ENCODE results near the gene CARD10.
A peak's percentile ranks its signal among the peaks of the same experiment; 100 is the strongest.

CARD10 gene

GRCh38 chr22:37502342-37503182 lies 16.7 kb downstream of the CARD10 start:
- DNase-seq (ENCODE audit: low spot score in 2 of 2) (no peak), ATAC-seq (replicated peaks; ENCODE audit: extremely low read depth, poor library complexity, severe bottlenecking) (no peak)
- Mint-ChIP-seq H3K27me3 (peaks cover 32% of the 10 kb centered on the region), H3K4me3 (no peak overlapping the region), H3K4me1 (peaks cover 12% of the 10 kb centered on the region), H3K27ac (ENCODE audit: low read depth) (no peak overlapping the region), H3K9me3 (no peaks in the 10 kb centered on the region), H3K36me3 (ENCODE audit: insufficient read depth) (peaks cover 2% of the 10 kb centered on the region)

- Mint-ChIP-seq H3K9me3 (no peaks in the 10 kb centered on the region), H3K27me3 (peaks cover 40% of the 10 kb centered on the region), H3K4me3 (no peak overlapping the region), H3K27ac (ENCODE audit: low read depth) (no peak overlapping the region), H3K4me1 (peaks cover 12% of the 10 kb centered on the region), H3K36me3 (ENCODE audit: insufficient read depth) (peaks cover 2% of the 10 kb centered on the region)
- no peak for DNase-seq (ENCODE audit: low spot score in 2 of 2)
- ATAC-seq (replicated peaks; ENCODE audit: extremely low read depth, poor library complexity, severe bottlenecking): no peak
These were observed 17.4 kb downstream of the CARD10 start for GRCh38 chr22:37501610-37502341.

- ATAC-seq (replicated peaks; ENCODE audit: extremely low read depth, poor library complexity, severe bottlenecking) (no peak), DNase-seq (ENCODE audit: low spot score in 2 of 2) (no peak)
- peaks cover 2% of the 10 kb centered on the region for H3K36me3 Mint-ChIP-seq (ENCODE audit: insufficient read depth)
- H3K9me3 Mint-ChIP-seq: no peaks in the 10 kb centered on the region
- no peak overlapping the region for H3K27ac Mint-ChIP-seq (ENCODE audit: low read depth)
- no peak overlapping the region for H3K4me3 Mint-ChIP-seq
- H3K4me1 Mint-ChIP-seq: peaks cover 12% of the 10 kb centered on the region
- peaks cover 48% of the 10 kb centered on the region for H3K27me3 Mint-ChIP-seq
These were observed 18.2 kb downstream of the CARD10 start for GRCh38 chr22:37500745-37501609.

- H3K9me3 Mint-ChIP-seq: no peaks in the 10 kb centered on the region
- ATAC-seq (replicated peaks; ENCODE audit: extremely low read depth, poor library complexity, severe bottlenecking) (no peak), DNase-seq (ENCODE audit: low spot score in 2 of 2) (no peak)
- peaks cover 52% of the 10 kb centered on the region for H3K27me3 Mint-ChIP-seq
- H3K36me3 Mint-ChIP-seq (ENCODE audit: insufficient read depth): no peaks in the 10 kb centered on the region
- H3K4me1 Mint-ChIP-seq: peaks cover 12% of the 10 kb centered on the region
- no peak overlapping the region for H3K4me3 Mint-ChIP-seq
- no peak overlapping the region for H3K27ac Mint-ChIP-seq (ENCODE audit: low read depth)
These were observed 19.2 kb downstream of the CARD10 start for GRCh38 chr22:37499789-37500540.

- Mint-ChIP-seq H3K4me1 (peaks cover 12% of the 10 kb centered on the region), H3K36me3 (ENCODE audit: insufficient read depth) (no peaks in the 10 kb centered on the region), H3K27me3 (peaks cover 52% of the 10 kb centered on the region), H3K27ac (ENCODE audit: low read depth) (no peak overlapping the region), H3K4me3 (no peak overlapping the region), H3K9me3 (no peaks in the 10 kb centered on the region)
- DNase-seq (ENCODE audit: low spot score in 2 of 2): no peak
- no peak for ATAC-seq (replicated peaks; ENCODE audit: extremely low read depth, poor library complexity, severe bottlenecking)
These were observed 20.0 kb downstream of the CARD10 start for GRCh38 chr22:37499027-37499707.

GRCh38 chr22:37498289-37498909 lies 20.8 kb downstream of the CARD10 start:
- Mint-ChIP-seq H3K36me3 (ENCODE audit: insufficient read depth) (no peaks in the 10 kb centered on the region), H3K9me3 (no peaks in the 10 kb centered on the region), H3K27ac (ENCODE audit: low read depth) (peak overlapping the region; percentile 30), H3K4me1 (peaks cover 17% of the 10 kb centered on the region), H3K27me3 (peaks cover 52% of the 10 kb centered on the region), H3K4me3 (no peak overlapping the region)
- ATAC-seq (replicated peaks; ENCODE audit: extremely low read depth, poor library complexity, severe bottlenecking): peak; percentile 81
- DNase-seq (ENCODE audit: low spot score in 2 of 2): peak; percentile 47 to 50

- H3K9me3 Mint-ChIP-seq: no peaks in the 10 kb centered on the region
- H3K27ac Mint-ChIP-seq (ENCODE audit: low read depth): peak overlapping the region; percentile 19
- ATAC-seq (replicated peaks; ENCODE audit: extremely low read depth, poor library complexity, severe bottlenecking): no peak
- peaks cover 20% of the 10 kb centered on the region for H3K4me1 Mint-ChIP-seq
- DNase-seq (ENCODE audit: low spot score in 2 of 2): no peak
- no peaks in the 10 kb centered on the region for H3K36me3 Mint-ChIP-seq (ENCODE audit: insufficient read depth)
- peaks cover 51% of the 10 kb centered on the region for H3K27me3 Mint-ChIP-seq
- H3K4me3 Mint-ChIP-seq: no peak overlapping the region
These were observed 22.1 kb downstream of the CARD10 start for GRCh38 chr22:37497062-37497599.

GRCh38 chr22:37496651-37497050 lies 22.6 kb downstream of the CARD10 start:
- DNase-seq (ENCODE audit: low spot score in 2 of 2) (no peak), ATAC-seq (replicated peaks; ENCODE audit: extremely low read depth, poor library complexity, severe bottlenecking) (no peak)
- Mint-ChIP-seq H3K27ac (ENCODE audit: low read depth) (no peak overlapping the region), H3K9me3 (no peaks in the 10 kb centered on the region), H3K27me3 (peaks cover 46% of the 10 kb centered on the region), H3K4me3 (no peak overlapping the region), H3K4me1 (peaks cover 17% of the 10 kb centered on the region), H3K36me3 (ENCODE audit: insufficient read depth) (no peaks in the 10 kb centered on the region)

GRCh38 chr22:37493979-37494378 lies 25.2 kb downstream of the CARD10 start:
- DNase-seq (ENCODE audit: low spot score in 2 of 2) (no peak), ATAC-seq (replicated peaks; ENCODE audit: extremely low read depth, poor library complexity, severe bottlenecking) (no peak)
- H3K27ac Mint-ChIP-seq (ENCODE audit: low read depth): no peak overlapping the region
- peaks cover 38% of the 10 kb centered on the region for H3K4me1 Mint-ChIP-seq
- H3K27me3 Mint-ChIP-seq: peaks cover 31% of the 10 kb centered on the region
- H3K4me3 Mint-ChIP-seq: no peak overlapping the region
- no peaks in the 10 kb centered on the region for H3K9me3 Mint-ChIP-seq
- no peaks in the 10 kb centered on the region for H3K36me3 Mint-ChIP-seq (ENCODE audit: insufficient read depth)

GRCh38 chr22:37492428-37493344 lies 26.5 kb downstream of the CARD10 start:
- peaks cover 44% of the 10 kb centered on the region for H3K4me1 Mint-ChIP-seq
- peaks cover 21% of the 10 kb centered on the region for H3K27me3 Mint-ChIP-seq
- H3K4me3 Mint-ChIP-seq: no peak overlapping the region
- no peak for DNase-seq (ENCODE audit: low spot score in 2 of 2)
- ATAC-seq (replicated peaks; ENCODE audit: extremely low read depth, poor library complexity, severe bottlenecking): no peak
- H3K36me3 Mint-ChIP-seq (ENCODE audit: insufficient read depth): no peaks in the 10 kb centered on the region
- H3K27ac Mint-ChIP-seq (ENCODE audit: low read depth): peak overlapping the region; percentile 23
- H3K9me3 Mint-ChIP-seq: no peaks in the 10 kb centered on the region
